HG02870 (cell line): Measurements from ENCODE around the gene SMAP1.
"Not testable (repeated sequence)": the region's sequence is repeated elsewhere in the genome, so short reads cannot be mapped to it uniquely, and the experiment has no call there.

Experiments used
- ATAC-seq: cut with Tn5 transposase; IDR thresholded peaks from one replicate; pipeline ENCODE4 v1.9.1; 2021; ENCODE audit warnings: mild to moderate bottlenecking, moderate library complexity; ENCODE audit not compliant: unreplicated experiment

The SMAP1 gene

GRCh38 chr6:70738028-70738427, 70.3 kb downstream of the SMAP1 start:
- no peak for ATAC-seq

- ATAC-seq, result no peak
Observed at GRCh38 chr6:70739534-70739933, 71.9 kb downstream of the SMAP1 start.

DNA sequence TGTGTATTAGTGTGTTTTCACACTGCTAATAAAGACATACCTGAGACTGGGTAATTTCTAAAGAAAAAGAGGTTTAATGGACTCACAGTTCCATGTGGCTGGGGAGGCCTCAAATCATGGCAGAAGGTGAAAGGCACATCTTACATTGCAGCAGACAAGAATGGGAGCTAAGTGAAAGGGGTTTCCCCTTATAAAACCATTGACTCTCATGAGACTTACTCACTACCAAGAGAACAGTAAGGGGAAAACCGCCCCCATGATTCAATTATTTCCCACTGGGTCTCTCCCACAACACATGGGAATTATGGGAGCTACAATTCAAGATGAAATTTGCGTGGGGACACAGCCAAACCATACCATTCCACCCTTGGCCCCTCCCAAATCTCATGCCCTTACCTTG, 73.1 kb downstream of the SMAP1 start:
- ATAC-seq, result not testable (repeated sequence)

- not testable (repeated sequence) for ATAC-seq
Observed at GRCh38 chr6:70742462-70742861, 74.8 kb downstream of the SMAP1 start.

DNA sequence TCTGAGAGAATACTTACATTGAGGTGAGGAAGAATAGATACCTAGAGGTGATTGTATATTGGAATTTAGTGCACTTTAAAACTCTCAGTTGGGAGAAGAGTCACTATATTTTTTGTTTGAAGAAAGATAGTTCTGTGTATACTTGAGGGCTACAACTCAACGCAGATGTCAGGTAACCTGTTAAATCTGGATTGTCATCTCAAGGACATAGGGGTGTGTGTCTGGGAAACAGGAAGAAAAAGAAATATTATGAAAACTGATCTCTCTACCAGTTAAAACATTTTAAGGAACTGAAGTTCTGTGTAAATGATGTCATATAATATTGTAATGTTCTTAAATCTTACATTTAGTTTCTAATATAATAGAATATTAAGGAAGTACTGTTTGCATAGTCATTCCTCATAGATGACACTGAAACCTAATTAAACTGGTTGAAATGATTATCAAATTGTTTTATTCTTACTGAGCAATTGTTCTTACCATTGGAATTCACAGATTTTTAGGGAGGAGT, 86.2 kb downstream of the SMAP1 start:
- ATAC-seq, result no peak

DNA sequence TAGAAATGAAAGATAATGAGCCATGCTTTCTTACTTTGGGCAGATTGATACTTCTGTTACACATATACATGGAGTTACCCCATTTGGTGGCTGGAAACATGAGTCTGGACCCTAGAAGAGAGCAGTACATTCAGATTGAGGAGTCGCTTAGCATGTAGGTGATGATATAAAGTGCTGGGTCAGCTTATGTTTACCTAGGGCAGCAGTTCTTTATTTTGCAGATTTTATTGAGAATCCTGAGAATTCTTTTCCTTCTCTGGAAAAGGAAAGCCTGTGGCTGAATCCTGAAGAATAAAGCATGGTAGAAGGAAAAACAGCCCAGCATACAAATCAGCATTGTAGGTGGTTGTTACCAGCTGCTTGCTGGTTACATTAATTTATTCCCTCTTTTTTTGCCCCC, 91.2 kb downstream of the SMAP1 start:
- no peak for ATAC-seq

- ATAC-seq, result no peak
Observed at GRCh38 chr6:70763754-70764510, 96.2 kb downstream of the SMAP1 start.

DNA sequence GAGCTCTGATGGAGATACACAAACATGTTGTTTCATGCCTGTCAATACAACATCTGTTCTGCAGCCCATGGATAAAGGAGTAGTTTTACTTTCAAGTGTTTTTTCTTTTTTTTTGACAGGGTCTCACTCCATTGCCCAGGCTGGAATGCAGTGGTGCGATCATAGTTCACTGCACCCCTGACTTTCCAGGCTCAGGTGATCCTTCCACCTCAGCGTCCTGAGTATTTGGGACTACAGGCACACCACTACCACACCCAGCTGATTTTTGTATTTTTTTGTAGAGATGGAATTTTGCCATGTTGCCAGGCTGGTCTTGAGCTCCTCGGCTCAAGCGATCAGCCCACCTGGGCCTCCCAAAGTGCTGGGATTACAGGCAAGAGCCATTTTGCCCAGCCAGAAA, 97.0 kb downstream of the SMAP1 start:
- no peak for ATAC-seq

- ATAC-seq, result not testable (repeated sequence)
Observed at GRCh38 chr6:70771351-70771750, 103.7 kb downstream of the SMAP1 start.

DNA sequence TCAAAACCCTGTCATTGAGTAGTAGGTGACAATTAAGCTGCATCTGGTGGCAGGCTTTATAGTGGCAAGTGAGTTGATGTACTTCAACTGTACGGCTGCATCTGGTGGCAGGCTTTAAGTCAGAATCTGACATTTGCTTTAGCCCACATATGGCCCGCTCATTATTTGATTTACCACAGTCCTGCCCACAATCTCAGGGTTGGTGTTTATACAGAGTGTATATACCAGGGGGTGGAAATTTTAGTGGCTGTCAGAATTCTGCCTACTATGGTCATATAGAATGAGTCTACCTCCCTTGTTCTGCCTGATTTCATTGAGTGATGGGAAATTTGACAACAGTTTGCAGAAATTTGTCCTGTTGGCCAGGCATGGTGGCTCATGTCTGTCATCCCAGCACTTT, 112.3 kb downstream of the SMAP1 start:
- ATAC-seq, result no peak

- no peak for ATAC-seq
Observed at GRCh38 chr6:70790483-70791224, 123.0 kb downstream of the SMAP1 start.

DNA sequence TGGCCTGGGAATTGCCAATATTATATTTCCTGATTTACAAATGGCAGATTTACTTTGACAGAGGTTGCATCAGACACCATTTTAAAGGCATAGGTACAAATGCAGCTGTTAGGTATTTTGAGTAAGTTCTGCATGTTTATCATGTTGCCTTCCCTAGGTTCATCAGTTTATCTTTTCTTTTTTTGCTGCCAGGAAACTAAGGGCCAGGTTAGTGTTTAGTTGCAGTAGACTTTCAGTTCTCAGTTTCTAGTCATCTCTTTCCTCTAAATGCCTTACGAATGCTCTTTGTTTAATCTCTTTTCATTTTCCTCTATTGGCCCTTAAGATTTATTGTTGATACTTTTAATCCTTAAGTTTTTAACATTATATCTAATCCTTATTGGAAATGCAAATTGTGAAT, 129.9 kb downstream of the SMAP1 start:
- peak; percentile 93 for ATAC-seq

DNA sequence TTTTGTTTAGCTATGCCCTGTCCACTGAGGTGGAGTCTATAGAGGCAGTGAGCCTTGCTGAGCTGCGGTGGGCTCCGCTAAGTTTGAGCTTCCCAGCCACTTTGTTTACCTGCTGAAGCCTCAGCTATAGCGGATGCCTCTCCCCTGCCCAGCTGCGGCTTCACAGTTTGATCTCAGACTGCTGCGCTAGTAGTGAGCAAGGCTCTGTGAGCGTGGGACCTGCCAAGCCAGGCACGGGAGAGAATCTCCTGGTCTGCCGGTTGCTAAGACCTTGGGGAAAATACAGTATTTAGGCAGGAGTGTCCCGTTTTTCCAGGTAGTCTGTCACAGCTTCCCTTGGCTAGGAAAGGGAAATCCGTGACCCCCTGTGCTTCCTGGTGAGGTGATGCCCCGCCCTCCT, 138.4 kb downstream of the SMAP1 start:
- ATAC-seq, result no peak

GRCh38 chr6:70811788-70812187, 144.1 kb downstream of the SMAP1 start:
- no peak for ATAC-seq

DNA sequence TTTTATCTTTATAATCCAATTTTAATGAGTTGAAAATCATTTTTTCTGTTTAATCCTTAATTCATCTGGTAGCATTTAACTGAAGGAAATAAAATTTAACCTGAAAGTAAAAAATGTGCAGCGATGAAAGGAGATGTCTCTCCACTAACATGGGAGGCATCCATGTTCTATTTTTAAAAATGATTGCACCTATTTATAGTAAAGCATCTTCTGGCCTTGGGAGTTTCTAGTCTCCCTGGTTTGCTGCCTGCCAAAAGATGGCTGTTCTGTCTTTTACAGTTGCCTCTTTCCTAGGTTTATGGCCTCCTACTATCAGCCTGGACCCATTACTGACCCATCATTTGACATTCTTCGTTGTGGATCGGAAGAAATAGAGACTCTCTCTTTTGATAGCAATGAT, 146.2 kb downstream of the SMAP1 start:
- ATAC-seq, result no peak

DNA sequence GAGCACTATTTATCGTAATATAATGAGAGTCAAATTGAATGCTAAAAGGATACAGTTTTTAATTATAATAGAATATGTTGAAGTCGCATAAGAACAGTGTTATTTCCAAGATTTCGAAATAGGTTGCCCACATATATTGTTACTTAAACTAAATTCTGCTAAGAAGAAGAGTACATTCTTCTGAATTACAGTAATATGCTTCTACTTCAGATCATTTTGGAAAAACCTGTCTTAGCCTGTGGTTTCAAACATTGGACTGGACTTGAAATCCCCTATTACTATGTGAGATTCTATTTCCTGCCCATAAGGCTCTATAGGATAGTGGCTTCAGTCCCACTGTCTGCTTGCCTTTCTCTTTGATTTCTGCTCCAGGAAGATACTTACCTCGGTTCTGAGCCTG, 152.0 kb downstream of the SMAP1 start:
- ATAC-seq, result no peak

DNA sequence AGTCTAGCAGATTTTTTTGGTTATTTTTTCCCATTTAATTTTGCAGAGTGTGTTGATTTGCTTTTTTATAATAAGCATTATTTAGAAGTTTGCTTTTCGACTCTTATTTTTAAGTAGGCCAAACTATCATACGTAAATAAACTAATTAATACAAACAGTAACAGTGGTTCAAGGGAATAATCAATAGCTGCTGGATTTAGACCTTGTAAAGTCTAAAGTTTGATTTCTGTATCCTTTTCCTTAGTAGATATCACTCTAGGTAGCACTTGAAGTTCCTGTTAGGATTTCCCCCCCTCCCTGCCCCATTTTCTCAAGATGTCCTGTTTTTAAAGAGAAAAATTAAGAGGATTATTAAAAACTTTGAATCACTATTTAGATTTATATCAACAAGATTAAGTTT, 153.1 kb downstream of the SMAP1 start:
- no peak for ATAC-seq

- ATAC-seq, result no peak
Observed at GRCh38 chr6:70821751-70822150, 154.1 kb downstream of the SMAP1 start.

DNA sequence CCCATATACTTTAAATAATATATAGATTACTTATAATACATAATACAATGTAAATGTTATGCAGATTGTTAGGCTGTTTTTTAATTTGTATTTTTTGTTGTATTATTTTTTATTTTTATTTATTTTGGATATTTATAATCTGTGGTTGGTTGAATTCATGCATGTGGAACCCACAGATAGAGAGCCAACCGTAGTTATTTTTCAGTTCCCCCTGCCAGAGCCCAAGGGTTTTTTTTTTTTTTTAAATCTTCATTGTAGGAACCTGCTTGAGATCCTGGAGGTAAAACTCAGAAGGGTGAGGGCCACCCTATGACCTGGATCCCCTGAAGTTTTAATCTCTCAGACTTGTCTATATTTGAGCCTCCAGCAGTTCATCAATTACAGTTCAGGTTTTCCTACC, 156.0 kb downstream of the SMAP1 start:
- ATAC-seq, result peak; percentile 60

- no peak for ATAC-seq
Observed at GRCh38 chr6:70831427-70831826, 163.7 kb downstream of the SMAP1 start.

GRCh38 chr6:70834520-70834919, 166.8 kb downstream of the SMAP1 start:
- ATAC-seq, result no peak

- ATAC-seq, result no peak
Observed at GRCh38 chr6:70838907-70839285, 171.2 kb downstream of the SMAP1 start.
